ENCODE results near the gene NIT2.

Gene NIT2

DNA sequence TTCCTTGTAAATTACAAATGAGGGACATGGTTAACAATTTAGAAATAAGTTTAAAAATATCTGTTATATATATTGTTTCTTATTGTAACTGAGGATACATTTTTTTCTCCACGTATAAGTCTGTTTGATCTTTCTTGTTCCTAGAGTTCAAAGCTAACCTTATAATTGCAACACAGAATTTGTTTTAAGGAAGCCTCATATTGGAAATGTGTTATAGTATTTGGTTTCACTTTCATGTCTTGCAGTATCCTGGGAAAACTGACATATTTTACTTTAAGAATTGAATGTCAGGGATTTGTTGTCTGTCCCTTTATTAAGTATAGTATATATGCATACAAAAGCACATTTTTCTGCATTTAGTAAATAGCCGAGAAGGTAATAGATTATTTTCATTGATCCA, 23.5 kb upstream of the NIT2 start:
- H3K23ac ChIP-seq (ENCODE audit: low read depth, low read length, poor library complexity), result no peak overlapping the region
- H3K9me3 ChIP-seq (replicated peaks in 1 of 2; ENCODE audit: control insufficient read depth in 2 of 2, insufficient read depth in 1 of 2, low read depth in 1 of 2, low read length in 2 of 2), result no peaks in the 10 kb centered on the region
- H3K4me2 ChIP-seq (ENCODE audit: insufficient read depth, low read length, poor library complexity, severe bottlenecking), result no peak overlapping the region
- WGBS, 2 donors (ENCODE audit: extremely low coverage in 2 of 2, insufficient read length in 2 of 2, insufficient replicate concordance in 1 of 2), result no CpG with 5 or more reads among the region's 2 CpGs
- no peak overlapping the region for H3K4me3 ChIP-seq (ENCODE audit: low read length in 2 of 2)
- no peak overlapping the region for H3K4ac ChIP-seq (ENCODE audit: low read length)
- H4K91ac ChIP-seq (ENCODE audit: low read depth, low read length, poor library complexity), result no peak overlapping the region
- no peak overlapping the region for H4K8ac ChIP-seq (ENCODE audit: low read depth, low read length)
- no peak overlapping the region for H2BK12ac ChIP-seq (ENCODE audit: low read length)
- no peak overlapping the region for H3K27ac ChIP-seq (replicated peaks; ENCODE audit: low read length)
- no peaks in the 10 kb centered on the region for H3K27me3 ChIP-seq (ENCODE audit: control insufficient read depth in 3 of 3, insufficient read depth in 3 of 3, low read depth in 1 of 3, low read length in 3 of 3)
- H2BK120ac ChIP-seq (ENCODE audit: low read depth, low read length), result no peak overlapping the region
- no peak overlapping the region for H3K14ac ChIP-seq (ENCODE audit: low read length)
- no peak overlapping the region for H2BK5ac ChIP-seq (ENCODE audit: low read length)
- no peak overlapping the region for H2BK15ac ChIP-seq (ENCODE audit: low read length)
- no peak overlapping the region for H2AK5ac ChIP-seq (ENCODE audit: low read depth, low read length)
- no peak overlapping the region for H2AFZ ChIP-seq (ENCODE audit: low read length)
- peaks cover 2 to 43% of the 10 kb centered on the region in 2 donors for H3K36me3 ChIP-seq (replicated peaks in 1 of 2; ENCODE audit: control insufficient read depth in 2 of 2, insufficient read depth in 2 of 2, low read length in 2 of 2)
- no peak overlapping the region for H3K18ac ChIP-seq (ENCODE audit: low read length)
- H3K4me1 ChIP-seq (ENCODE audit: control insufficient read depth in 2 of 2, insufficient read depth in 1 of 2, low read depth in 1 of 2, low read length in 2 of 2), result no peaks in the 10 kb centered on the region
- no peak for DNase-seq (ENCODE audit: low spot score)
- no peaks in the 10 kb centered on the region for H3K79me1 ChIP-seq (ENCODE audit: low read depth, low read length)
- no peak overlapping the region for H3K9ac ChIP-seq (ENCODE audit: low read depth, low read length, poor library complexity)

DNA sequence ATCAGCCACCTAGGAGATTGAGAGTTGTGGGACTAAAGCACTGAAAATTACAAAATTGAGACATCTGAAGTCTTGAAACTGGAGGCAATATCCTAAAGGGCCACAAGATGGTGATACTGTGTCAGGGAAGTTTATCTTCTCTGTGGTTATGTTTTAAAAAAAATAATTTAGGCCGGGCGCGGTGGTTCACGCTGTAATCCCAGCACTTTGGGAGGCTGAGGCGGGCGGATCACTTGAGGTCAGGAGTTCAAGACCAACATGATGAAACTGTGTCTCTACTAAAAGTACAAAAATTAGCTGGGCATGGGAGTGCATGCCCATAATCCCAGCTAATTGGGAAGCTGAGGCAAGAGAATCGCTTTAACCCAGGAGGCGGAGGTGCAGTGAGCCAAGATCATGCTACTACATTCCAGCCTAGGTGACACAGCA, 17.9 kb upstream of the NIT2 start:
- Histone ChIP-seq H3K14ac (ENCODE audit: low read length) (no peak overlapping the region), H3K18ac (ENCODE audit: low read length) (no peak overlapping the region), H2AK5ac (ENCODE audit: low read depth, low read length) (no peak overlapping the region), H4K8ac (ENCODE audit: low read depth, low read length) (no peak overlapping the region), H3K4ac (ENCODE audit: low read length) (no peak overlapping the region), H2BK120ac (ENCODE audit: low read depth, low read length) (no peak overlapping the region), H4K91ac (ENCODE audit: low read depth, low read length, poor library complexity) (no peak overlapping the region), H3K9ac (ENCODE audit: low read depth, low read length, poor library complexity) (no peak overlapping the region), H3K27me3 (ENCODE audit: control insufficient read depth in 3 of 3, insufficient read depth in 3 of 3, low read depth in 1 of 3, low read length in 3 of 3) (no peaks in the 10 kb centered on the region), H2BK12ac (ENCODE audit: low read length) (no peak overlapping the region), H3K4me3 (ENCODE audit: low read length in 2 of 2) (no peak overlapping the region), H3K27ac (replicated peaks; ENCODE audit: low read length) (no peak overlapping the region), H2AFZ (ENCODE audit: low read length) (no peak overlapping the region), H3K23ac (ENCODE audit: low read depth, low read length, poor library complexity) (no peak overlapping the region), H3K4me2 (ENCODE audit: insufficient read depth, low read length, poor library complexity, severe bottlenecking) (no peak overlapping the region), H3K4me1 (ENCODE audit: control insufficient read depth in 2 of 2, insufficient read depth in 1 of 2, low read depth in 1 of 2, low read length in 2 of 2) (no peaks in the 10 kb centered on the region), H2BK5ac (ENCODE audit: low read length) (no peak overlapping the region), H3K9me3 (replicated peaks in 1 of 2; ENCODE audit: control insufficient read depth in 2 of 2, insufficient read depth in 1 of 2, low read depth in 1 of 2, low read length in 2 of 2) (no peaks in the 10 kb centered on the region), H2BK15ac (ENCODE audit: low read length) (no peak overlapping the region), H3K36me3 (replicated peaks in 1 of 2; ENCODE audit: control insufficient read depth in 2 of 2, insufficient read depth in 2 of 2, low read length in 2 of 2) (peaks cover 0 to 37% of the 10 kb centered on the region in 2 donors), H3K79me1 (ENCODE audit: low read depth, low read length) (no peaks in the 10 kb centered on the region)
- DNase-seq (ENCODE audit: low spot score), result peak; percentile 15
- WGBS, 2 donors (ENCODE audit: extremely low coverage in 2 of 2, insufficient read length in 2 of 2, insufficient replicate concordance in 1 of 2), result no CpG with 5 or more reads among the region's 8 CpGs

DNA sequence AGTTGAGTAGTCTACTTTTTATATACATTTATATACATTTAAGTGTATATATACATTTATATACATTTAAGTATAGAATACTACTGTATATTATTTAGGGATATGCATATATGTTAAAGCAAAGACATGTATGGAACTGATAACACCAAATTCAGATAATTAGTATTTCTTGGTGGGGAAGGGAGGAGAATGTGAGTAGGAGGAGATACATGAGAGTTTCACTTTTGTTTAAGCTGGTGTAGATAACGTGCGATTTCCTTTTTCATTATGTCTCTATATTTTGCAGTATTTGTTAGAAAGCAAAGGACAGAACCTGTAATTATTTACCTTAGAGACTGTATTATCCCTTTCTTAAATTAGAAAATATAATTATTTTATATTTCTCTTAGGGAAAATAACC, 16.6 kb upstream of the NIT2 start:
- no peak for DNase-seq (ENCODE audit: low spot score)

DNA sequence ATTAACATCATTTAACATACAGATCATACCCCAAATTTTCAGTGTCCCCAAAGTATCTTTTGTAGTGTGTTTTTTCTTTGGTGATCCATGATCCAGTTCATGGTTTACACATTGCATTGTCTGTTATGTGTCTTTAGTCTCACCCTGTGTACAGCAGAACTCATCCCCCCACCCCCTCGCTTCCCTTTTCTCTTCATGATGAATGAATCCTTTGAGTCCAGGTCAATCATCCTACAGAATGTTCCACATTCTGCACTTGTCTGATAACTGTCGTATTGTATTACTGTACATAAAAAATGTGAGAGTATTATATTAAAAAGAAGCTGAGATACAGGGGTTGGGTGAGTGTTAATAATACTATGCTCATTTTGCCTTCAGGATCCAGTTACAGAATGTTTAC, 14.6 kb upstream of the NIT2 start:
- no CpG with 5 or more reads among the region's 2 CpGs for WGBS, 2 donors (ENCODE audit: extremely low coverage in 2 of 2, insufficient read length in 2 of 2, insufficient replicate concordance in 1 of 2)

More for the DNA sequence above, 16.6 kb upstream of the NIT2 start:
- no peak overlapping the region for H3K4me2 ChIP-seq (ENCODE audit: insufficient read depth, low read length, poor library complexity, severe bottlenecking)
- no peaks in the 10 kb centered on the region for H3K9me3 ChIP-seq (replicated peaks in 1 of 2; ENCODE audit: control insufficient read depth in 2 of 2, insufficient read depth in 1 of 2, low read depth in 1 of 2, low read length in 2 of 2)
- H3K36me3 ChIP-seq (replicated peaks in 1 of 2; ENCODE audit: control insufficient read depth in 2 of 2, insufficient read depth in 2 of 2, low read length in 2 of 2), result peaks cover 0 to 38% of the 10 kb centered on the region in 2 donors
- no peak overlapping the region for H2BK5ac ChIP-seq (ENCODE audit: low read length)
- no peak overlapping the region for H2BK12ac ChIP-seq (ENCODE audit: low read length)
- H3K23ac ChIP-seq (ENCODE audit: low read depth, low read length, poor library complexity), result no peak overlapping the region
- H3K27me3 ChIP-seq (ENCODE audit: control insufficient read depth in 3 of 3, insufficient read depth in 3 of 3, low read depth in 1 of 3, low read length in 3 of 3), result no peaks in the 10 kb centered on the region
- no peak overlapping the region for H2AK5ac ChIP-seq (ENCODE audit: low read depth, low read length)
- H2BK120ac ChIP-seq (ENCODE audit: low read depth, low read length), result no peak overlapping the region
- H3K79me1 ChIP-seq (ENCODE audit: low read depth, low read length), result no peaks in the 10 kb centered on the region
- H3K4me3 ChIP-seq (ENCODE audit: low read length in 2 of 2), result no peak overlapping the region
- H2AFZ ChIP-seq (ENCODE audit: low read length), result no peak overlapping the region
- no peak overlapping the region for H3K27ac ChIP-seq (replicated peaks; ENCODE audit: low read length)
- no peak overlapping the region for H3K18ac ChIP-seq (ENCODE audit: low read length)
- no CpG with 5 or more reads among the region's 2 CpGs for WGBS, 2 donors (ENCODE audit: extremely low coverage in 2 of 2, insufficient read length in 2 of 2, insufficient replicate concordance in 1 of 2)
- H3K4me1 ChIP-seq (ENCODE audit: control insufficient read depth in 2 of 2, insufficient read depth in 1 of 2, low read depth in 1 of 2, low read length in 2 of 2), result no peaks in the 10 kb centered on the region
- H2BK15ac ChIP-seq (ENCODE audit: low read length), result no peak overlapping the region
- no peak overlapping the region for H3K9ac ChIP-seq (ENCODE audit: low read depth, low read length, poor library complexity)
- H4K91ac ChIP-seq (ENCODE audit: low read depth, low read length, poor library complexity), result no peak overlapping the region
- no peak overlapping the region for H3K4ac ChIP-seq (ENCODE audit: low read length)
- no peak overlapping the region for H4K8ac ChIP-seq (ENCODE audit: low read depth, low read length)
- H3K14ac ChIP-seq (ENCODE audit: low read length), result no peak overlapping the region

More for the DNA sequence above, 14.6 kb upstream of the NIT2 start:
- no peak overlapping the region for H2BK15ac ChIP-seq (ENCODE audit: low read length)
- DNase-seq (ENCODE audit: low spot score), result no peak
- H3K23ac ChIP-seq (ENCODE audit: low read depth, low read length, poor library complexity), result no peak overlapping the region
- no peak overlapping the region for H3K18ac ChIP-seq (ENCODE audit: low read length)
- no peak overlapping the region for H3K4me3 ChIP-seq (ENCODE audit: low read length in 2 of 2)
- H3K4me2 ChIP-seq (ENCODE audit: insufficient read depth, low read length, poor library complexity, severe bottlenecking), result no peak overlapping the region
- H4K91ac ChIP-seq (ENCODE audit: low read depth, low read length, poor library complexity), result no peak overlapping the region
- H2BK12ac ChIP-seq (ENCODE audit: low read length), result no peak overlapping the region
- no peaks in the 10 kb centered on the region for H3K9me3 ChIP-seq (replicated peaks in 1 of 2; ENCODE audit: control insufficient read depth in 2 of 2, insufficient read depth in 1 of 2, low read depth in 1 of 2, low read length in 2 of 2)
- no peak overlapping the region for H3K14ac ChIP-seq (ENCODE audit: low read length)
- no peak overlapping the region for H2BK5ac ChIP-seq (ENCODE audit: low read length)
- H3K4ac ChIP-seq (ENCODE audit: low read length), result no peak overlapping the region
- H3K4me1 ChIP-seq (ENCODE audit: control insufficient read depth in 2 of 2, insufficient read depth in 1 of 2, low read depth in 1 of 2, low read length in 2 of 2), result no peaks in the 10 kb centered on the region
- no peak overlapping the region for H3K9ac ChIP-seq (ENCODE audit: low read depth, low read length, poor library complexity)
- no peaks in the 10 kb centered on the region for H3K27me3 ChIP-seq (ENCODE audit: control insufficient read depth in 3 of 3, insufficient read depth in 3 of 3, low read depth in 1 of 3, low read length in 3 of 3)
- no peak overlapping the region for H2AFZ ChIP-seq (ENCODE audit: low read length)
- no peak overlapping the region for H4K8ac ChIP-seq (ENCODE audit: low read depth, low read length)
- H3K27ac ChIP-seq (replicated peaks; ENCODE audit: low read length), result no peak overlapping the region
- H3K79me1 ChIP-seq (ENCODE audit: low read depth, low read length), result no peaks in the 10 kb centered on the region
- H3K36me3 ChIP-seq (replicated peaks in 1 of 2; ENCODE audit: control insufficient read depth in 2 of 2, insufficient read depth in 2 of 2, low read length in 2 of 2), result peaks cover 0 to 34% of the 10 kb centered on the region in 2 donors
- no peak overlapping the region for H2AK5ac ChIP-seq (ENCODE audit: low read depth, low read length)
- H2BK120ac ChIP-seq (ENCODE audit: low read depth, low read length), result no peak overlapping the region
